ENCODE data around the gene ADD2. TPM values are rescaled to one million over a fixed set of nuclear protein-coding genes. Genes with fewer than 3 reads are reported as not detected.
A peak's percentile ranks its signal among the peaks of the same experiment; 100 is the strongest.

Gene ADD2
- total RNA-seq, 2 donors from 2014 or later, result 3.0 to 5.2 TPM

DNA sequence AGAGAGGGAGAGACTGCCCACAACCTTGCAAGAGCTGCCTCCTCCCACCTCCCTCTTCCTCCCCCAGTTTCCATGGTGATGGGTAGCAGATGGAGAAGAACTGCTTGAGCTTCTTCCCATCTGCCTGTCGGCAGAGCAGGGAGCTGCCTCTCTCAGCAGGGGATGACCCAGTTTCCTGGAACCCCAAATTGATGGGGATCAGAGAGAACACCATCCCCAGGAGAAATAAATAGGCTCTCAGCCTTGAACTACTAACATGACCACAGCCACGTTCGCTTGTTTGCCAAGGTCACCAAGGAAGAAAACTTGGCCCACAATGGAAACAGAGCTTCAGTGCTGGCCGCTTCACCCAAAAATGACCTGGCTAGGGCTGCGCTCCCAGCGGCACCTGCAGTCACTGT, 82.2 kb downstream of the ADD2 start:
- intact Hi-C loops (cut with DNase I), result no loop called here
- peak; percentile 29 for DNase-seq (ENCODE audit: low spot score)

GRCh38 chr2:70684846-70685622, 83.0 kb downstream of the ADD2 start:
- intact Hi-C loops (cut with DNase I), result no loop called here
- DNase-seq (ENCODE audit: low spot score), result peak; percentile 13

GRCh38 chr2:70683455-70683854, 84.5 kb downstream of the ADD2 start:
- intact Hi-C loops (cut with DNase I), result no loop called here
- DNase-seq (ENCODE audit: low spot score), result peak; percentile 55

GRCh38 chr2:70680735-70681134, 87.3 kb downstream of the ADD2 start:
- no peak for DNase-seq (ENCODE audit: low spot score)
- intact Hi-C loops (cut with DNase I), result no loop called here

DNA sequence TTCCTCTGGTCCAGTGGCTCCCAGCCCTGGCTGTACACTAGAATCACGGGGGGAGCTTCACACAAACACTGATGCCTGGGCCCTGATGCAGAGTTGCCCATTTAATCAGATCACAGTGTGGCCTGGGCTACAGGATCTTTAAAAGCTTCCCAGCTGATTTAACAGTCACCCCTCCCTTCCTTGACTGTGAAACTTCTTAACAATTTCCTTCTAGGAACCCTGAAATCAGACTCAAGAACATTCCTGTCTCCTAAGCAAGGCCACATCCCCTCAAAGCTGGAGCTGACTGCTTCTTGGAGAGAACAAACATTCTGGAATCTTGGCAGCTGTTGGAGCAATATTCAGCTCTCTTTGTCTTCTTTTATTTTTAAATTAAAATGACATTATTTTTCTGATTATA, 88.7 kb downstream of the ADD2 start:
- intact Hi-C loops (cut with DNase I), result no loop called here
- peak; percentile 24 for DNase-seq (ENCODE audit: low spot score)

GRCh38 chr2:70678576-70679143, 89.3 kb downstream of the ADD2 start:
- DNase-seq (ENCODE audit: low spot score), result peak; percentile 75
- intact Hi-C loops (cut with DNase I), result no loop called here

DNA sequence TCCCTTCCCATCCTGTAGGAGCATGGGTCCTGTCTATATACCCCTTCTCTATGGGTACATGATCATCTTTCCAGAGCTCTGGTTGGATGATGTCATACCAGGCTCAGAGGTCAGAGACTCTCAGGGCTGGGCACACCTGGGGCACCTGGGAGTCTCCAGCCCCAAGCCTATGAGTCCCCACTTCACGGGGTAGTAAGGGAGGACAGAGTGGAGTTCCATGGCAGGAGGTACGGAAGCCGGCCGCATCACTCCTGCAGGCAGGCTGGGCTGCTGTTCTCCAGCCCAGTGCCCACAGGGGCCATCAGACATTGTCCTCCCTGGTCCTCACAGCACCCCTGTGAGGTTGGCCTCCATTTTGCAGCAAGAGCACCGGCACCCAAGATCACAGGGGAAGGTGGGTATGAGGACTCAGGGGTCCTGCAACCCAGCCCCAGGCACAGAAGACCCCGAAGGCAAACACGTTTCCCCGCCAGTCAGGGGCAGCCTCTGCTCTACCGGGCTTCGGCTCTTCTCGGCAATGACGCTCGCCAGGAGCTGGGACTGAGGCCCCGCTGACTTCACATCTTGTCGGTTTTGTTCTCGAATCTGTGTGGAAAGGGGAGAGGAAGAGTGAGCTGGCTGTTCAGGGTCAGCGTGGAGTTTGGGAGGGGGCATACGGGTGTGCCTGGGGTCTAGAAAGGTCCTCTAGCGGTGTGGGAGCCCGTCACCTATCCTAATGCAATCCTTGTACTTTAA, 91.5 kb downstream of the ADD2 start:
- peak; percentile 71 for DNase-seq (ENCODE audit: low spot score)
- intact Hi-C loops (cut with DNase I), result no loop called here

GRCh38 chr2:70675862-70676261, 92.1 kb downstream of the ADD2 start:
- intact Hi-C loops (cut with DNase I), result no loop called here

GRCh38 chr2:70674636-70675430, 93.2 kb downstream of the ADD2 start:
- intact Hi-C loops (cut with DNase I), result no loop called here

More at GRCh38 chr2:70675862-70676261, 92.1 kb downstream of the ADD2 start:
- peak; percentile 7 for DNase-seq (ENCODE audit: low spot score)

GRCh38 chr2:70673041-70673647, 94.9 kb downstream of the ADD2 start:
- intact Hi-C loops (cut with DNase I), result no loop called here
- no peak for DNase-seq (ENCODE audit: low spot score)

More at GRCh38 chr2:70674636-70675430, 93.2 kb downstream of the ADD2 start:
- peak; percentile 45 for DNase-seq (ENCODE audit: low spot score)

GRCh38 chr2:70671092-70671675, 96.8 kb downstream of the ADD2 start:
- DNase-seq (ENCODE audit: low spot score), result peak; percentile 57
- intact Hi-C loops (cut with DNase I), result no loop called here

GRCh38 chr2:70670626-70671025, 97.4 kb downstream of the ADD2 start:
- peak; percentile 24 for DNase-seq (ENCODE audit: low spot score)
- intact Hi-C loops (cut with DNase I), result no loop called here

DNA sequence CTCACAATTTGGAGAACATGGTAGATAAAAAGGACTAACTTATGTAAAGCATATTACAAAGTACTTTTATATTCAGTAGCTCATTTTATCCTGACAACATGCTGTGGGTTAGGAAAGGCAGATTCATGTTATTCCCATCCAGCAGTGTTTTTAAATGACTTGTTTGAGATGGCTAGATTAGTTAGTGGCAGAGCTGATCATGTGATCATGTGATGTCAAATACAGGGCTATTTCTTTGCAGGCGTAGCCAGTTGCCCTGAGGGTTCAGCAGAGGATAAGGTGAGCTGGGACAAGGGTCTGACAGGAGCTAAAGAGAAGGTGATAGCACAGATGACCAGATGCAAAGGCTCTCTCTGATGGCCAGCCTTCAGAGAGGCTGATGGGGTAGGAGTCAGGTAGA, 97.8 kb downstream of the ADD2 start:
- intact Hi-C loops (cut with DNase I), result no loop called here
- no peak for DNase-seq (ENCODE audit: low spot score)

GRCh38 chr2:70668911-70669310, 99.1 kb downstream of the ADD2 start:
- DNase-seq (ENCODE audit: low spot score), result peak; percentile 13
- intact Hi-C loops (cut with DNase I), result no loop called here

- peak; percentile 38 for DNase-seq (ENCODE audit: low spot score)
- intact Hi-C loops (cut with DNase I), result no loop called here
Measured at GRCh38 chr2:70668432-70668831, 99.6 kb downstream of the ADD2 start.

GRCh38 chr2:70664525-70664924, 103.5 kb downstream of the ADD2 start:
- intact Hi-C loops (cut with DNase I), result no loop called here
- DNase-seq (ENCODE audit: low spot score), result no peak

DNA sequence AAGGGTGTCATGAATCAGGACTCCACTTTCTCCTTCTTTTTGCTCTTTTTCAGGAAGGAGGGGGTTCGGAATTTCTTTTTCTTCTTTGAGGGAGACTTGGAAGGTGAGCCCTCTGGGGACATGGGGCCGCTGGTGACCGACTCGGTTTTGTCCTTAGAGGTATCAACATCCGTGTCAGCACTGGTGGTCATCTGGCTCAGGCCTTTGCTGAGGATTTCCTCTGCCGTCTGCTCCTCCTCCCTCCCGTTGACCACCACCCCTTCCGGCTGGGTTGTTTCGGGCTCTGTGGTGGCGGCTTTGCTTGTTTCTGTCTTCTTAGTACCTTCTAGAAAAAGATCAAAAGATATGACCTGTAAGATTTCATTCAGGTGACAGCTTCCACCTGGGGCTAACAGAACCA, 104.6 kb downstream of the ADD2 start:
- no peak for DNase-seq (ENCODE audit: low spot score)
- intact Hi-C loops (cut with DNase I), result no loop called here

DNA sequence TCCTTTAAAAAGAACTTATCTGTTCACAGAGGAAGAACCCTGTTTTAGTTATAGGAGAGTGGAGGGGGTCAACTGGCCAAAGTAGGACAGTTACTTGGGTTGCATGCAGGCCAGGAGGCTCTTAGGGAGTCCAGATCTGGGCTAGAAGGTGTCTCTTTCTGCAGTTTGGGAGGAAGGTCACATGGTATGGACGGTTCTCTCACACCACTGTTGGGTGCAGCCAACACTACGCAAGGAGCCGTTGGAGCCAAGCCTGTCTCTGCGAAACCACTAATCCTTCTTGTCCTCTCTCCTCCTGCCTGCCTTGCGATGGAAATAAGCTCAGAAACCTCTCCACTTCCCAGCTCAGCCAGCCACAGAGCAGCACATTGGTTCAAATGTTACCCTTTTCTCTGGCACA, 108.4 kb downstream of the ADD2 start:
- intact Hi-C loops (cut with DNase I), result no loop called here
- no peak for DNase-seq (ENCODE audit: low spot score)

- no peak for DNase-seq (ENCODE audit: low spot score)
- intact Hi-C loops (cut with DNase I), result no loop called here
Measured at GRCh38 chr2:70658476-70658875, 109.5 kb downstream of the ADD2 start.

All from posterior vena cava (tissue), 2 donors.